HL-60 (cell line): ENCODE results near the gene FASTK.

Experiments used
- CTCF ChIP-seq: IDR thresholded peaks from one replicate; pipeline ENCODE4 v1.5.1; 2011; ENCODE audit warnings: low read length, control low read depth, inconsistent platforms; ENCODE audit not compliant: insufficient read depth
- GABPA ChIP-seq: IDR thresholded peaks from 2 replicates; pipeline ENCODE4 v1.6.1; 2012; ENCODE audit warnings: low read depth
- POLR2AphosphoS5 ChIP-seq: IDR thresholded peaks from 2 replicates; pipeline ENCODE4 v1.6.1; 2012; ENCODE audit warnings: low read depth
- REST ChIP-seq: IDR thresholded peaks from 2 replicates; pipeline ENCODE4 v1.6.1; 2012; ENCODE audit warnings: low read depth; ENCODE audit not compliant: insufficient replicate concordance
- SPI1 ChIP-seq: IDR thresholded peaks from 2 replicates; pipeline ENCODE4 v1.6.1; 2012; ENCODE audit warnings: low read depth, mild to moderate bottlenecking, borderline replicate concordance

GRCh38 chr7:151060113-151060415 lies 20.5 kb downstream of the FASTK start:
- TF ChIP-seq CTCF (no peak), POLR2AphosphoS5 (no peak), REST (no peak), GABPA (no peak), SPI1 (no peak)
